ENCODE measurements around the gene FAM50A. TPM values are rescaled to one million over a fixed set of nuclear protein-coding genes. Genes with fewer than 3 reads are reported as not detected.

Gene FAM50A
- total and polyA plus RNA-seq, 4 donors = 10.9 to 25.1 (median 14.0) TPM

- H3K27me3 ChIP-seq (ENCODE audit: control insufficient read depth in 4 of 4, insufficient read depth in 4 of 4, low read length in 3 of 4) = no peaks in the 10 kb centered on the region
- H3K36me3 ChIP-seq (ENCODE audit: control insufficient read depth in 4 of 4, insufficient read depth in 3 of 4, low read depth in 1 of 4, low read length in 3 of 4) = no peaks in the 10 kb centered on the region
- TF ChIP-seq GABPA (IDR thresholded peaks at IDR 0.05 in 1 of 2, conservative IDR thresholded peaks at IDR 0.05 in 1 of 2) = no peak
- no peak within 1 kb of the TSS for H3K27ac ChIP-seq (ENCODE audit: low read depth in 1 of 2, low read length in 2 of 2)
- H3K4me3 ChIP-seq (ENCODE audit: low read depth in 1 of 3, low read length in 3 of 3) = peak within 1 kb of the TSS in 2 of 3 donors; percentile 50 to 74
- peak; percentile 46 for DNase-seq (ENCODE audit: low spot score)
- 2% methylated on average over 88 of the region's 88 CpGs for WGBS
- no peak within 1 kb of the TSS for H3K9ac ChIP-seq (ENCODE audit: low read depth in 1 of 2, low read length in 2 of 2)
- H3K4me1 ChIP-seq (ENCODE audit: control insufficient read depth in 4 of 4, insufficient read depth in 4 of 4, low read length in 3 of 4) = peaks cover 0 to 5% (median 0%) of the 10 kb centered on the region in 4 donors
- H3K9me3 ChIP-seq (ENCODE audit: control insufficient read depth in 4 of 4, low read length in 3 of 4) = no peaks in the 10 kb centered on the region
These were observed 14.4 kb downstream of the FAM50A start, which contains the start of gene PLXNA3 for GRCh38 chrX:154458116-154458953. Gene PLXNA3, plus strand, starts transcription at chrX:154458281. Its CDS starts 1,903 bp downstream, at chrX:154460184.

GRCh38 chrX:154458954-154459778 is 15.2 kb downstream of the FAM50A start:
- 58% methylated on average over 15 of the region's 15 CpGs for WGBS
- Histone ChIP-seq H3K4me1 (ENCODE audit: control insufficient read depth in 4 of 4, insufficient read depth in 4 of 4, low read length in 3 of 4) (peaks cover 0 to 5% (median 0%) of the 10 kb centered on the region in 4 donors), H3K36me3 (ENCODE audit: control insufficient read depth in 4 of 4, insufficient read depth in 3 of 4, low read depth in 1 of 4, low read length in 3 of 4) (no peaks in the 10 kb centered on the region), H3K9me3 (ENCODE audit: control insufficient read depth in 4 of 4, low read length in 3 of 4) (no peaks in the 10 kb centered on the region), H3K4me3 (ENCODE audit: low read depth in 1 of 3, low read length in 3 of 3) (peak overlapping the region in 2 of 3 donors; percentile 30 to 74), H3K9ac (ENCODE audit: low read depth in 1 of 2, low read length in 2 of 2) (no peak overlapping the region), H3K27ac (ENCODE audit: low read depth in 1 of 2, low read length in 2 of 2) (no peak overlapping the region), H3K27me3 (ENCODE audit: control insufficient read depth in 4 of 4, insufficient read depth in 4 of 4, low read length in 3 of 4) (no peaks in the 10 kb centered on the region)
- TF ChIP-seq CTCF (IDR thresholded peaks at IDR 0.05; ENCODE audit: low read depth, low read length, missing input control) (no peak), RAD21 (IDR thresholded peaks at IDR 0.05) (no peak), NR2F2 (IDR thresholded peaks at IDR 0.05) (no peak), SP1 (IDR thresholded peaks at IDR 0.05) (no peak), FOXA1 (IDR thresholded peaks at IDR 0.05) (no peak), FOXA2 (IDR thresholded peaks at IDR 0.05) (no peak), ATF3 (IDR thresholded peaks at IDR 0.05) (no peak), EGR1 (IDR thresholded peaks at IDR 0.05; ENCODE audit: low read depth in 2 of 2) (no peak), RXRA (IDR thresholded peaks at IDR 0.05) (no peak), ZBTB33 (IDR thresholded peaks at IDR 0.05) (no peak), JUND (IDR thresholded peaks at IDR 0.05) (no peak), MAX (IDR thresholded peaks at IDR 0.05) (no peak), TAF1 (conservative IDR thresholded peaks at IDR 0.05) (no peak), HNF4A (conservative IDR thresholded peaks at IDR 0.05) (no peak), HNF4G (IDR thresholded peaks at IDR 0.05) (no peak), REST (IDR thresholded peaks at IDR 0.05) (no peak), YY1 (IDR thresholded peaks at IDR 0.05) (no peak), GABPA (IDR thresholded peaks at IDR 0.05 in 1 of 2, conservative IDR thresholded peaks at IDR 0.05 in 1 of 2) (no peak)
- DNase-seq (ENCODE audit: low spot score) = no peak

Measured in liver (tissue), 9 donors.